ELR (cell line): ENCODE results near the gene ADM.
A peak's percentile ranks its signal among the peaks of the same experiment; 100 is the strongest.
"Not testable (repeated sequence)": the region's sequence is repeated elsewhere in the genome, so short reads cannot be mapped to it uniquely, and the experiment has no call there.

Experiments
- DNase-seq: peaks from one replicate; pipeline ENCODE4 v3.0.0-alpha.2; 2015; ENCODE audit warnings: low read depth

ADM gene

GRCh38 chr11:10304495-10305261, at the start of gene ADM:
ADM (plus strand) TSS chr11:10305073; CDS start chr11:10305701, 628 bp downstream.
- DNase-seq, result peak; percentile 94

- DNase-seq, result no peak
Observed at GRCh38 chr11:10255388-10256125, 49.3 kb upstream of the ADM start.

DNA sequence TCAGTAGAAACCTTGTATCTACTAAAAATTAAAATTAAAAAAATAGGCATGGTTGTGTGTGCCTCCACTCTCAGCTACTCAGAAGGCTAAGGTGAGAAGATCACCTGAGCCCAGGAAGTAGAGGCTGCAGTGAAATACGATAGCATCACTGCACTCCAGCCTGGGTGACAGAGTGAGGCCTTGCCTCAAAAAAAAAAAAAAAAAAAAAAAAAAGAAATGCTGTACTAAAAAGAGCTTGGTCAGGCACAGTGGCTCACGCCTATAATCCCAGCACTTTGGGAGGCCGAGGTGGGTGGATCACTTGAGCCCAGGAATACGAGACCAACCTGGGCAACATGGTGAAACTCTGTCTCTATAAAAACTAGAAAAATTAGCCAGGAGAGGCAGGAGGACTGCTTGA, 47.4 kb upstream of the ADM start:
- DNase-seq, result no peak

- peak; percentile 66 for DNase-seq
Observed at GRCh38 chr11:10261821-10262220, 43.1 kb upstream of the ADM start.

DNA sequence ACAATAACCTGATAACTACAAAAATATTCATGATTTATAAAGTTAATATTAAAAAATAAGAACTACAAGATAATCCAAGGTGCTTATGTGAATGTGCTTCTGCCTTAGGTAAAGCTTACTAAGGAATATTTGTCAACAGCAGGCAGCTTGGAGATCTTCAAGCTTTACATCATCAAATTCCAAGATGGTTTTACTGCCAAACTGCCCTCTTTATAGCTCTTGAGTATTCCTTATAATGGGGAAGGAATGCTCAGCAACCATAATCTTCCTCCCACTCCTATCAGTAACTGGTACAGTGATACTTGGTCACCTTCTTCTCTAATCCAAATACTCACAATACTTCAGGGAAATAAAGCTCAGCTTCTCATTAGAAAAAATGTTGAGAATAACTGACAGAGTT, 40.9 kb upstream of the ADM start:
- peak; percentile 75 for DNase-seq

DNA sequence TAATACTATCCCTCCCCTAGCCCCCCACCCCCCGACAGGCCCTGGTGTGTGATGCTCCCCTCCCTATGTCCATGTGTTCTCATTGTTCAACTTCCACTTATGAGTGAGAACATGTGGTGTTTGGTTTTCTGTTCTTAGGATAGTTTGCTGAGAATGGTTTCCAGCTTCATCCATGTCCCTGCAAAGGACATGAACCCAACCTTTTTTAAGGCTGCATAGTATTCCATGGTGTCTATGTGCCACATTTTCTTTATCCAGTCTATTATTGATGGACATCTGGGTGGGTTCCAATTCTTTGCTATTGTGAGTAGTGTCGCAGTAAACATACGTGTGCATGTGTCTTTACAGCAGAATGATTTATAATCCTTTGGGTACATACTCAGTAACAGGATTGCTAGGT, 40.2 kb upstream of the ADM start:
- not testable (repeated sequence) for DNase-seq

DNA sequence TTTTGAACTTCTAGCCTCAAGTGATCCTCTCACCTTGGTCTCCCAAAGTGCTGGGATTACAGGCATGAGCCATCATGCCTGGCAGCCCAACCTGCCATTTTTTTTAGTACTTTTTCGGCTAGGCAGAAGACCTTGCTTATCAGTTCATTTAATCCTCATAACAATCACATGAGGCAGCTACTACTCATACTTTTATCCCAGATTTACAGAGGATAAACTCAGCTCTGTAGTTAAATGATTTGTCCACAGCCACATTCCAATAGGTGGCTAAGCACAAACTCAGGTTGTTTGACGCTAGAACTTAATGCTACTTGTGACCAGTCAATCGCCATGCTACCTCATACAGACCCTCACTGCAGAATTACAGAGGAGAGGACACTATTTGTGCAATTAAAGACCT, 38.9 kb upstream of the ADM start:
- peak; percentile 76 for DNase-seq

GRCh38 chr11:10267821-10268220, 37.1 kb upstream of the ADM start:
- DNase-seq, result no peak

DNA sequence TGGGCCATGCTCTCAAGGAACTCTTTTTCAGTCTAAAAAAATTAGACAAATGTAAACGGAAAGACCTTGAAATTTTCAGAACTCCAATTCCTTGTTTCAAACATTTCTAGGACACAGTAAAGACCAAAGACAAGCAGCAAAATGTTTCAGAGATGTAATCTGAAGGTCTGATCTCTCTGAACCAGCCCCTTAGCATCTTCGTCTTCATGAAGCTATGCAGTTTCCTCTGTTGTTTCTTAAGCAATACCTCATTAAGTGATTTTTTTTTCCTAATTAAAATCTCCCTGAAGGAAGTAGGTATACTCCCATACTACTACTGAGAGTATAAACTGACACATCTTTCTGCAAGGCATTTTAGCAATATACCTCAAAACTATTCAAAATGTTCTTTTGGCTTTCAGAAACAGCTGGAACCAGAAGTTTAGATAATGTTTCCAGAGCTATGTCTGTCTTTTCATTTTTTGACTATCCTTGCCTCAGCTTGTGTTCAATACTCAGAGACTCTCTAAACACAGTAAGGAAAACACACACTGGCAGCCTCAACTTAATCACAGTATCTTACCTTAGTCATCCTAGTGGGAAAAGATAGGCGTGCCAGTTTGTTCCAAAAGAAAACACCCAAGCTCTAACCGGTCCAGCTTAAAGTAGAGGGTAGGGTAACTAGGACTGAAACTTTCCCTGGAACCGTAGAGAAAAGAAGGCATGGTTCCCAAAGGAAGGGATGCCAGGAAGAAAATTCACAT, 36.0 kb upstream of the ADM start:
- DNase-seq, result peak; percentile 60

- no peak for DNase-seq
Observed at GRCh38 chr11:10272132-10272531, 32.7 kb upstream of the ADM start.

DNA sequence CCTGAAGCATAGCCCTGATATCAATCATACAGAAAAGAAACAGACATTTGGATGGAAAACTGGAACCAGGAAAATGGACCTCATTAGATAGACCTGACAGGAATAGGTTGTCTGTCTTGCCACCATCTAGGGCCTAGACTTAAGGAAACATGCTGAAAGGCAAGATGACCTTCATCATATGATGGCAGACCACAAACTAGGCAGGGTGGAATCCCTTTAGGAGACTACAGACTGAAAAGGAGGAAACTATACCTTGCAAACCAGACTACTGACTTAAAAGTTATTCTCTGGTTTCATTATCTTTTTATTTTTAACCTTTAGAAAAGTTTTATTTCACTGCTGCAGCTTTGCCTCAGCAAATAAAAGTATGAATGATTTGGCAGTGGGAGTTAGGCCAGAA, 31.1 kb upstream of the ADM start:
- no peak for DNase-seq

- DNase-seq, result no peak
Observed at GRCh38 chr11:10274726-10275125, 30.1 kb upstream of the ADM start.

- no peak for DNase-seq
Observed at GRCh38 chr11:10275714-10276113, 29.2 kb upstream of the ADM start.

GRCh38 chr11:10282117-10282516, 22.8 kb upstream of the ADM start:
- no peak for DNase-seq

GRCh38 chr11:10283991-10284390, 20.9 kb upstream of the ADM start:
- DNase-seq, result no peak

DNA sequence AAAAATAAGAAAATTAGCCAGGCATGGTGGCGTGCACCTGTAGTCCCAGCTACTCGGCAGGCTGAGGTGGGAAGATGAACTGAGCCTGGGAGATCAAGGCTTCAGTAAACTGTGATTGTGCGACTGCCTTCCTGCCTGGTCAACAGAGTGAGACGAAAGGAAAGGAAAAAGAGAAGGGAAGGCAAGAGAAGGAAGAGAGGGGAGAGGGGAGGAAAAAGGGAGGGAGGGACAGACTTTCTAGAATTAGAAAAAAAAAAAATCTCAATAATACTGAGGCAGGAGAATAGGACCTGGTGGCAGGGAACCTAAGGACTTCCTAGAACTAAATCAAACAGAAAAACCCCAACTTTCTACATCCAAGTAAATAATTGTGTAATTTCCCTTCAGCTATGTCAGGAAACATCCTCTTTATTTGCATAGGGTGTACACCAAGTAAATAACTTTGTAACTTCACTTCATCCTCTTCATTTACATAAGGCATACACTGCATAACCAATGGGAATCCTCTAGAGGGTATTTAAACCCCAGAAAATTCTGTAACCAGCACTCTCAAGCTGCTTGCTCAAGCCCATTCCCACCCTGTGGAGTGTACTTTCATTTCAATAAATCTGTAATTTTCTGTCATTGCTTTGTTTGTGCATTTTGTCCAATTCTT, 19.6 kb upstream of the ADM start:
- DNase-seq, result no peak

DNA sequence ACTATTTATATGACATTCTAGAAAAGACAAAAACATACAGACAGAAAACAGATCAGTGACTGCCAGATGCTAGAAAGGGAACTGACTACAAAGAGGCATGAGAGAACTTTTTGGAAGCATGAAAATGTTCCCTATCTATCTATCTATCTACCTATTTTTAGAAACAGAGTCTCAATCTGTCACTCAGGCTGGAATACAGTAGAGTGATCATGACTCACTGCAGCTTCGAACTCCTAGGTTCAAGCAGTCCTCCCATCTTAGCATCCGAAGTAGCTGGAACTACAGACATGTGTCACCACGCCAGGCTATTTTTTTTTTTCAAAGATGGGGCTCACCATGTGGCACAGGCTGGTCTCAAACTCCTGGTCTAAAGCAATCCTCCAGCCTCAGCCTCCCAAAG, 17.7 kb upstream of the ADM start:
- DNase-seq, result peak; percentile 36

DNA sequence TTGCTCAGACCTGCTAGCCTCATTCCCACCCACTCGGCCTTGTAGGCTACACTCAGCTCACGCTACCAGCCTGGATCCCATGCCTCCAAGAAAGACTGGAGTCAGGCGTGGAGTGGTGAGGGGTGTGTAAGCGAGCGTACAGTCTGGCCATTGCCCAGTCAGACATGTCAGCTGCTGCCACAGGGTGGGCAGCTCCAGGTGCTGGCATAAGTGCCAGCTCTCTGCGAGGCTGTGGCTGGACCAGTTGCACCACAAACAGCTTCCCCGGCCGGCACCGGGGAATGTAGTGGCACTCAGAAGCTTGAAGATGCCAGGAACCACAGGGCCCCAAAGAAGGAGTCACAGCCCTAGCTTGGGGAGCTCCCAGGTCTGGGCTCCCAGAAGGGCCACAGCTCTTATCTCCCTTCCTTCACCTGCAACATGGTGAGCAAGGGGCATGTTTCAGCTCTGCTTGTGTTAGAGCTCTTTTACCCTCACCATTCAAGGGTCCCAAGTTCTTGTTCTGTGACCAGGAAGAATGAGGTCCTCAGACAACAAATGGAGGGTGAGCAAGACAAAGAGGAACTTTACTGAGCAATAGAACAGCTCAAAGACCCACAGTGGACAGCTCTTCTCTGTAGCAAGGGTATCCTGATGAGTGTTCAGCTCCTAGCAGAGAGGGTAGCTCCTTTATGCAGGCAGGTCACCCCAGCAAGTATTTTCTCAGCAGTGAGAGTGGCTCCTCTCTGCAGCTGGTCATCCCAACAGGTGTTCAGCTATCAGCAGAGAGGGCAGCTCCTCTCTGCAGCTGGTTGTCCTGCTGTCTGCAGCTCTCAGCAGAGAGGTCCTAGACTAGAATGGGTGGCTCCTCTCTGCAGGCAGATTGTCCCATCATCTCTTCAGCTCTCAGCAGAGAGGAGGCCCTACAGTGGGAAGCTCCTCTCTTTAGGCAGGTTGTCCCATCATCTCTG, 16.8 kb upstream of the ADM start:
- no peak for DNase-seq

DNA sequence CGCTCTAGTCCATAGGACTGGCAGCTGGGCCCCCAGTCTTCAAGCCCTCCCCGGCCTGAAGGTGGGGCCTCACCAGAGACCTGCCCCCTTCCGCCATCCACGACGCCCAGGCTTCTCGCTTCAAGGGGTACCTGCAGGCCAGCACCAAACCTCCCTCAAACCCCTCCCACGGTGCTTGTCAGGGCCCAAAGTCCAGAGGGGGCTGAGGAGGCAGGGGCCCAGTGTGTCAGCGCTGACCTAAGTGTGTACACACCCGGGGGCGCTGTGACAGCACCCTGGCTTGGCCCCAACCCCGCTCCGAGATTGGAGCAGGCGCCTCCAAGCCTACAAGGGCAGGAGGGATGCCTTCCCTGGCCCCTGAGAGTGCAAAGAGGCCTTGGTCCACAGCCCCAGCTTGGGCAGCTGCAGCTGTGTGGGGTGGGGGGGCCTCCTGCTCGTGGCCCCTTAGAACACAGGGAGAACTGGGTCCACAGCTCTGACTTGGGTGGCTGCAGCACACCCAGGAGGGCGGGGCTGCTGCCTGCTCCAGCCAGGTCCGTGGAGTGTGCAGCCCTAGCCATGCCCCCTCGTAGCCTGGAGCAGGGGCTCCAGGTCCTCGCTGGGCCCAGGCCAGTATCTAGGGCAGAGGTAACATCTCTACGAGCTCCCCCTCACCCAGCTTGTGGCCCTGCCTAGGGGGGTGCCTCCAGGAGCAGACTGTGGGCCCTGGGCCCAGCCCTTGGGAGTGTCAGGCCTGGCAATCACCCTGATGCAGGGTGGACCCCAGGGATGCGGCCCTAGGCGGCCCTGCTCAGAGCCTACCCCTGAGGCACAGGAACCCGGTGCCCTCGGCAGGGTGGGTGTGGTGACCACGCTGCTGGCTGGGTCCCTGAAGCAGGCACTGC, 15.8 kb upstream of the ADM start:
- no peak for DNase-seq

- DNase-seq, result no peak
Observed at GRCh38 chr11:10289765-10290380, 15.0 kb upstream of the ADM start.
